ENCODE results near the gene FIBCD1. TPM values are rescaled to one million over a fixed set of nuclear protein-coding genes. Genes with fewer than 3 reads are reported as not detected.

Gene FIBCD1
- total RNA-seq (0.39 and 4.0 TPM in 2 replicates), polyA plus RNA-seq (0.24 and 0.43 TPM in 2 replicates)

GRCh38 chr9:130938652-130939404 is at the start of gene FIBCD1:
Gene FIBCD1 (minus strand): TSS chr9:130939247. CDS start chr9:130938607, 640 bp downstream.
- no peaks in the 10 kb centered on the region for H3K36me3 ChIP-seq
- peak; percentile 38 to 51 for DNase-seq (ENCODE audit: low read depth in 1 of 2, low spot score in 1 of 2)
- H3K27me3 ChIP-seq = peaks cover 54% of the 10 kb centered on the region
- no peaks in the 10 kb centered on the region for H3K4me1 ChIP-seq (ENCODE audit: low read depth)
- peak within 1 kb of the TSS; percentile 55 for H3K4me3 ChIP-seq
- H3K27ac ChIP-seq = no peak within 1 kb of the TSS
- no peaks in the 10 kb centered on the region for H3K9me3 ChIP-seq (ENCODE audit: low read depth)
- TF ChIP-seq CTCF (IDR thresholded peaks at IDR 0.05; ENCODE audit: low read depth, low read length) = peak; percentile 34

- no peaks in the 10 kb centered on the region for H3K9me3 ChIP-seq (ENCODE audit: low read depth)
- no peaks in the 10 kb centered on the region for H3K27me3 ChIP-seq
- no peak overlapping the region for H3K4me3 ChIP-seq
- no peaks in the 10 kb centered on the region for H3K4me1 ChIP-seq (ENCODE audit: low read depth)
- no peaks in the 10 kb centered on the region for H3K36me3 ChIP-seq
- TF ChIP-seq CTCF (IDR thresholded peaks at IDR 0.05; ENCODE audit: low read depth, low read length) = no peak
- DNase-seq (ENCODE audit: low read depth in 1 of 2, low spot score in 1 of 2) = no peak
- H3K27ac ChIP-seq = no peak overlapping the region
Measured at GRCh38 chr9:130988400-130988747, 49.3 kb upstream of the FIBCD1 start.

- Histone ChIP-seq H3K9me3 (ENCODE audit: low read depth) (no peaks in the 10 kb centered on the region), H3K36me3 (no peaks in the 10 kb centered on the region), H3K4me3 (no peak overlapping the region), H3K4me1 (ENCODE audit: low read depth) (no peaks in the 10 kb centered on the region), H3K27me3 (no peaks in the 10 kb centered on the region), H3K27ac (no peak overlapping the region)
- no peak for TF ChIP-seq CTCF (IDR thresholded peaks at IDR 0.05; ENCODE audit: low read depth, low read length)
- DNase-seq (ENCODE audit: low read depth in 1 of 2, low spot score in 1 of 2) = no peak
Measured at GRCh38 chr9:130987738-130988399, 48.8 kb upstream of the FIBCD1 start.

- H3K27ac ChIP-seq = no peak overlapping the region
- no peak for DNase-seq (ENCODE audit: low read depth in 1 of 2, low spot score in 1 of 2)
- no peaks in the 10 kb centered on the region for H3K36me3 ChIP-seq
- H3K9me3 ChIP-seq (ENCODE audit: low read depth) = no peaks in the 10 kb centered on the region
- no peaks in the 10 kb centered on the region for H3K4me1 ChIP-seq (ENCODE audit: low read depth)
- no peak overlapping the region for H3K4me3 ChIP-seq
- no peaks in the 10 kb centered on the region for H3K27me3 ChIP-seq
- no peak for TF ChIP-seq CTCF (IDR thresholded peaks at IDR 0.05; ENCODE audit: low read depth, low read length)
Measured at GRCh38 chr9:130987054-130987453, 48.0 kb upstream of the FIBCD1 start.

GRCh38 chr9:130986356-130986965 is 47.4 kb upstream of the FIBCD1 start:
- TF ChIP-seq CTCF (IDR thresholded peaks at IDR 0.05; ENCODE audit: low read depth, low read length) = no peak
- Histone ChIP-seq H3K4me3 (no peak overlapping the region), H3K4me1 (ENCODE audit: low read depth) (no peaks in the 10 kb centered on the region), H3K27me3 (no peaks in the 10 kb centered on the region), H3K9me3 (ENCODE audit: low read depth) (no peaks in the 10 kb centered on the region), H3K27ac (no peak overlapping the region), H3K36me3 (no peaks in the 10 kb centered on the region)
- DNase-seq (ENCODE audit: low read depth in 1 of 2, low spot score in 1 of 2) = no peak
